Lower leg skin (tissue), 3 donors: Measurements from ENCODE around the gene ETHE1.

Source experiments
- CTCF ChIP-seq, 3 donors: fragments of 450-650 bp; IDR thresholded peaks; one replicate each; pipeline ENCODE4 v1.5.1; 2016; ENCODE audit warnings: antibody characterized with exemption in 3 of 3, mild to moderate bottlenecking in 3 of 3, moderate library complexity in 2 of 3
- POLR2A ChIP-seq, 2 donors: fragments of 450-650 bp; IDR thresholded peaks; one replicate each; pipeline ENCODE4 v1.6.1; 2016 to 2017; ENCODE audit warnings: antibody characterized with exemption in 2 of 2, mild to moderate bottlenecking in 1 of 2, moderate library complexity in 1 of 2

GRCh38 chr19:43460362-43461016 is 66.5 kb downstream of the ETHE1 start:
- no peak for TF ChIP-seq CTCF (IDR thresholded peaks at IDR 0.05)
- TF ChIP-seq POLR2A (IDR thresholded peaks at IDR 0.05) = no peak
